GM23338 (cell line): Measurements from ENCODE around the gene IMPA2. TPM values are rescaled to one million over a fixed set of nuclear protein-coding genes. Genes with fewer than 3 reads are reported as not detected.

Experiments used
- ATAC-seq: fragments of 200-7000 bp; cut with Tn5 transposase; 3 replicates; pipeline ENCODE4 v1.9.1; 2020
- DNase-seq: peaks from one replicate; pipeline ENCODE4 v3.0.0-alpha.2; 2015; ENCODE audit warnings: low spot score
- H2AFZ ChIP-seq: fragments of 200-600 bp; sonication (generic); 2 replicates; pipeline ENCODE4 v1.8.0; 2016; ENCODE audit warnings: antibody characterized with exemption, mild to moderate bottlenecking, moderate library complexity
- H3F3A ChIP-seq: fragments of 200-600 bp; sonication (generic); replicated peaks from 2 replicates; pipeline ENCODE4 v1.8.0; 2017; ENCODE audit warnings: antibody characterized with exemption, mixed run types, low read depth
- H3K27ac ChIP-seq: fragments of 200-600 bp; sonication (generic); 2 replicates; pipeline ENCODE4 v1.6.1; 2016; ENCODE audit warnings: low read depth
- H3K27me3 ChIP-seq: fragments of 200-600 bp; sonication (generic); 2 replicates; pipeline ENCODE4 v1.8.0; 2016; ENCODE audit warnings: mild to moderate bottlenecking, mixed run types, moderate library complexity; ENCODE audit not compliant: insufficient read depth
- H3K36me3 ChIP-seq: fragments of 200-600 bp; sonication (generic); 2 replicates; pipeline ENCODE4 v1.8.0; 2016; ENCODE audit warnings: mild to moderate bottlenecking; ENCODE audit not compliant: insufficient read depth
- H3K4me1 ChIP-seq: fragments of 200-600 bp; sonication (generic); 2 replicates; pipeline ENCODE4 v1.8.0; 2016; ENCODE audit warnings: mild to moderate bottlenecking, moderate library complexity; ENCODE audit not compliant: insufficient read depth
- H3K4me2 ChIP-seq: fragments of 200-600 bp; sonication (generic); 2 replicates; pipeline ENCODE4 v1.7.1; 2017; ENCODE audit warnings: mixed run types
- H3K4me3 ChIP-seq: fragments of 200-600 bp; sonication (generic); 2 replicates; pipeline ENCODE4 v1.6.1; 2016; ENCODE audit warnings: mixed run types
- H3K79me2 ChIP-seq: fragments of 200-600 bp; sonication (generic); replicated peaks from 2 replicates; pipeline ENCODE4 v1.8.0; 2017; ENCODE audit warnings: mild to moderate bottlenecking; ENCODE audit not compliant: insufficient read depth
- H3K9me2 ChIP-seq: fragments of 200-600 bp; sonication (generic); 2 replicates; pipeline ENCODE4 v1.8.0; 2017; ENCODE audit not compliant: insufficient read depth
- H4K20me1 ChIP-seq: fragments of 200-600 bp; sonication (generic); replicated peaks from 2 replicates; pipeline ENCODE4 v1.8.0; 2017; ENCODE audit warnings: mild to moderate bottlenecking; ENCODE audit not compliant: insufficient read depth
- H3K27ac Mint-ChIP-seq: 2 replicates; pipeline ENCODE4 v1.8.0; 2020; ENCODE audit warnings: inconsistent platforms, mild to moderate bottlenecking, moderate library complexity, mixed read lengths
- H3K27me3 Mint-ChIP-seq: 3 replicates; pipeline ENCODE4 v1.8.0; 2022; ENCODE audit warnings: low read depth, mild to moderate bottlenecking, moderate library complexity, mixed read lengths, inconsistent platforms; ENCODE audit not compliant: insufficient read depth, poor library complexity
- H3K36me3 Mint-ChIP-seq: 3 replicates; pipeline ENCODE4 v1.8.0; 2021; ENCODE audit warnings: low read depth, mild to moderate bottlenecking, inconsistent platforms, moderate library complexity, mixed read lengths
- H3K4me1 Mint-ChIP-seq: 3 replicates; pipeline ENCODE4 v1.8.0; 2020; ENCODE audit warnings: mild to moderate bottlenecking, inconsistent platforms, mixed read lengths
- H3K4me3 Mint-ChIP-seq: 3 replicates; pipeline ENCODE4 v1.8.0; 2021; ENCODE audit warnings: moderate library complexity, mild to moderate bottlenecking, inconsistent platforms, mixed read lengths
- H3K9me3 Mint-ChIP-seq: 3 replicates; pipeline ENCODE4 v1.8.0; 2020; ENCODE audit warnings: moderate library complexity, mild to moderate bottlenecking, inconsistent platforms, mixed read lengths
- CREB1 ChIP-seq: fragments of 250-450 bp; sonication (Bioruptor Pico); IDR thresholded peaks from 2 replicates; pipeline ENCODE4 v1.5.0; 2020; ENCODE audit warnings: low read depth, mild to moderate bottlenecking, moderate library complexity
- EZH2 ChIP-seq: fragments of 200-600 bp; sonication (generic); IDR thresholded peaks from one replicate; pipeline ENCODE4 v1.8.0; 2017; ENCODE audit warnings: antibody characterized with exemption, mild to moderate bottlenecking, low read depth; ENCODE audit not compliant: unreplicated experiment
- EZH2phosphoT487 ChIP-seq: fragments of 200-600 bp; sonication (generic); IDR thresholded peaks from one replicate; pipeline ENCODE4 v1.8.1; 2018; ENCODE audit warnings: antibody characterized with exemption; ENCODE audit not compliant: unreplicated experiment
- JUNB ChIP-seq: IDR thresholded peaks from one replicate; pipeline ENCODE4 v1.6.1; 2016; ENCODE audit warnings: antibody characterized with exemption; ENCODE audit not compliant: unreplicated experiment
- NANOG ChIP-seq: IDR thresholded peaks from 2 replicates; pipeline ENCODE4 v1.6.1; 2016; ENCODE audit warnings: antibody characterized with exemption, borderline replicate concordance
- POLR2AphosphoS5 ChIP-seq: IDR thresholded peaks from 2 replicates; pipeline ENCODE4 v1.6.1; 2016; ENCODE audit warnings: antibody characterized with exemption, low read depth
- STAT1 ChIP-seq: IDR thresholded peaks from one replicate; pipeline ENCODE4 v1.6.1; 2016; ENCODE audit warnings: antibody characterized with exemption; ENCODE audit not compliant: unreplicated experiment
- ZNF114 ChIP-seq: fragments of 250-450 bp; sonication (Bioruptor Pico); IDR thresholded peaks from 2 replicates; pipeline ENCODE4 v1.5.0; 2020; ENCODE audit warnings: mild to moderate bottlenecking, moderate library complexity
- ZNF331 ChIP-seq: fragments of 250-450 bp; sonication (Bioruptor Pico); IDR thresholded peaks from 2 replicates; pipeline ENCODE4 v1.5.0; 2020; ENCODE audit warnings: low read depth, mild to moderate bottlenecking, moderate library complexity
- long read RNA-seq: library from polyadenylated mRNA; unstranded; transcript quantifications from one replicate; pipeline ENCODE4 v2.0.0, GENCODE V29; 2020; ENCODE audit not compliant: unreplicated experiment
- polyA plus RNA-seq: library from polyadenylated mRNA; unstranded; fragments of >200 nt; fragmentation: Nextera tagmentation; extraction: Ambion mirVana; gene quantifications from 2 replicates; pipeline ENCODE4 v1.2.1, GENCODE V29; 2016
- total RNA-seq: library from RNA; depleted of rRNA; stranded (reverse); fragments of >200 nt; shearing (Covaris generic); gene quantifications from 2 replicates; pipeline ENCODE4 v1.2.3, GENCODE V29; 2014; rRNA removed
- TF ChIP-seq, protein P1 (sequence below): fragments of 250-450 bp; sonication (Bioruptor Pico); IDR thresholded peaks from 2 replicates; pipeline ENCODE4 v1.5.0; 2020; ENCODE audit warnings: mild to moderate bottlenecking, moderate library complexity
- TF ChIP-seq, protein P2 (sequence below): IDR thresholded peaks from one replicate; pipeline ENCODE4 v1.6.1; 2018; ENCODE audit warnings: antibody characterized with exemption; ENCODE audit not compliant: unreplicated experiment
- TF ChIP-seq, protein P3 (sequence below): IDR thresholded peaks from 2 replicates; pipeline ENCODE4 v1.6.1; 2016; ENCODE audit warnings: antibody characterized with exemption
- TF ChIP-seq, protein P4 (sequence below), 2 experiments: fragments of 200-600 bp in 1 of 2; sonication (generic) in 1 of 2; conservative IDR thresholded peaks; 2 replicates each; pipeline versions ENCODE4 v1.5.1 to v1.6.1; 2016 to 2017; ENCODE audit warnings: antibody characterized with exemption in 2 of 2, low read depth in 2 of 2, mild to moderate bottlenecking in 2 of 2, moderate library complexity in 1 of 2

IMPA2 gene
- 91.8 and 122 TPM in 2 replicates for total RNA-seq
- polyA plus RNA-seq, result 45.0 and 50.4 TPM in 2 replicates
- long read RNA-seq, transcript IMPA2-201 (8 exons, 1,534 nt), result major isoform, 34 of 37 reads
- long read RNA-seq, partial matches to known transcripts, result 1 of 37 reads
- long read RNA-seq, other reads (novel, unspliced or antisense), result 1 of 37 reads

DNA sequence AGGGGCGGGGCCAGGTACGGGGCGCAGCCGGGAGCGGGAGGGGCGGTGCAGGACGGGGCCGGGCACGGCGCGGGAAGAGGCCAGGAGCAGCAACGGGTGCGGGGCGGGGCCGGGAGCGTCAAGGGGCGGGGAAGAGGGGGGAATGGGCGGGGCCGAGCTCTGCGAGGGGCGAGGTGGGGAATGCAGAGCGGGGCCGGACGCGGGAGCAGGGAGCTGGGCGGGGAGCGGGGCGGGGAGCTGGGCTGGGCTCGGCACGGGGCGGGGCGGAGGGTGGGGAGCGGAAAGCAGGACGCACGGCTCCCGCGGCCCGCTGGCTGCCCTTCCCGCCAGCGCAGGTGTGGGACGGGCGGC is at the start of gene IMPA2:
Gene IMPA2 (plus strand): TSS at position 316 of the 351 bp plus-strand sequence. CDS start 163 bp downstream, outside the sequence.
- Histone ChIP-seq H4K20me1 (peaks cover 22% of the 10 kb centered on the region), H3K9me2 (no peaks in the 10 kb centered on the region), H3K27ac (peak within 1 kb of the TSS; percentile 96), H3K4me1 (peaks cover 36% of the 10 kb centered on the region), H2AFZ (peak within 1 kb of the TSS; percentile 78; the same call in 1 of the 2 replicates), H3K4me2 (peak within 1 kb of the TSS; percentile 91), H3F3A (peaks cover 10% of the 10 kb centered on the region; the same call in 1 of the 2 replicates), H3K36me3 (no peaks in the 10 kb centered on the region), H3K27me3 (no peaks in the 10 kb centered on the region), H3K79me2 (peaks cover 42% of the 10 kb centered on the region), H3K4me3 (peak within 1 kb of the TSS; percentile 85)
- H3K27me3 Mint-ChIP-seq, result peaks cover 20% of the 10 kb centered on the region
- TF ChIP-seq, protein P1, sequence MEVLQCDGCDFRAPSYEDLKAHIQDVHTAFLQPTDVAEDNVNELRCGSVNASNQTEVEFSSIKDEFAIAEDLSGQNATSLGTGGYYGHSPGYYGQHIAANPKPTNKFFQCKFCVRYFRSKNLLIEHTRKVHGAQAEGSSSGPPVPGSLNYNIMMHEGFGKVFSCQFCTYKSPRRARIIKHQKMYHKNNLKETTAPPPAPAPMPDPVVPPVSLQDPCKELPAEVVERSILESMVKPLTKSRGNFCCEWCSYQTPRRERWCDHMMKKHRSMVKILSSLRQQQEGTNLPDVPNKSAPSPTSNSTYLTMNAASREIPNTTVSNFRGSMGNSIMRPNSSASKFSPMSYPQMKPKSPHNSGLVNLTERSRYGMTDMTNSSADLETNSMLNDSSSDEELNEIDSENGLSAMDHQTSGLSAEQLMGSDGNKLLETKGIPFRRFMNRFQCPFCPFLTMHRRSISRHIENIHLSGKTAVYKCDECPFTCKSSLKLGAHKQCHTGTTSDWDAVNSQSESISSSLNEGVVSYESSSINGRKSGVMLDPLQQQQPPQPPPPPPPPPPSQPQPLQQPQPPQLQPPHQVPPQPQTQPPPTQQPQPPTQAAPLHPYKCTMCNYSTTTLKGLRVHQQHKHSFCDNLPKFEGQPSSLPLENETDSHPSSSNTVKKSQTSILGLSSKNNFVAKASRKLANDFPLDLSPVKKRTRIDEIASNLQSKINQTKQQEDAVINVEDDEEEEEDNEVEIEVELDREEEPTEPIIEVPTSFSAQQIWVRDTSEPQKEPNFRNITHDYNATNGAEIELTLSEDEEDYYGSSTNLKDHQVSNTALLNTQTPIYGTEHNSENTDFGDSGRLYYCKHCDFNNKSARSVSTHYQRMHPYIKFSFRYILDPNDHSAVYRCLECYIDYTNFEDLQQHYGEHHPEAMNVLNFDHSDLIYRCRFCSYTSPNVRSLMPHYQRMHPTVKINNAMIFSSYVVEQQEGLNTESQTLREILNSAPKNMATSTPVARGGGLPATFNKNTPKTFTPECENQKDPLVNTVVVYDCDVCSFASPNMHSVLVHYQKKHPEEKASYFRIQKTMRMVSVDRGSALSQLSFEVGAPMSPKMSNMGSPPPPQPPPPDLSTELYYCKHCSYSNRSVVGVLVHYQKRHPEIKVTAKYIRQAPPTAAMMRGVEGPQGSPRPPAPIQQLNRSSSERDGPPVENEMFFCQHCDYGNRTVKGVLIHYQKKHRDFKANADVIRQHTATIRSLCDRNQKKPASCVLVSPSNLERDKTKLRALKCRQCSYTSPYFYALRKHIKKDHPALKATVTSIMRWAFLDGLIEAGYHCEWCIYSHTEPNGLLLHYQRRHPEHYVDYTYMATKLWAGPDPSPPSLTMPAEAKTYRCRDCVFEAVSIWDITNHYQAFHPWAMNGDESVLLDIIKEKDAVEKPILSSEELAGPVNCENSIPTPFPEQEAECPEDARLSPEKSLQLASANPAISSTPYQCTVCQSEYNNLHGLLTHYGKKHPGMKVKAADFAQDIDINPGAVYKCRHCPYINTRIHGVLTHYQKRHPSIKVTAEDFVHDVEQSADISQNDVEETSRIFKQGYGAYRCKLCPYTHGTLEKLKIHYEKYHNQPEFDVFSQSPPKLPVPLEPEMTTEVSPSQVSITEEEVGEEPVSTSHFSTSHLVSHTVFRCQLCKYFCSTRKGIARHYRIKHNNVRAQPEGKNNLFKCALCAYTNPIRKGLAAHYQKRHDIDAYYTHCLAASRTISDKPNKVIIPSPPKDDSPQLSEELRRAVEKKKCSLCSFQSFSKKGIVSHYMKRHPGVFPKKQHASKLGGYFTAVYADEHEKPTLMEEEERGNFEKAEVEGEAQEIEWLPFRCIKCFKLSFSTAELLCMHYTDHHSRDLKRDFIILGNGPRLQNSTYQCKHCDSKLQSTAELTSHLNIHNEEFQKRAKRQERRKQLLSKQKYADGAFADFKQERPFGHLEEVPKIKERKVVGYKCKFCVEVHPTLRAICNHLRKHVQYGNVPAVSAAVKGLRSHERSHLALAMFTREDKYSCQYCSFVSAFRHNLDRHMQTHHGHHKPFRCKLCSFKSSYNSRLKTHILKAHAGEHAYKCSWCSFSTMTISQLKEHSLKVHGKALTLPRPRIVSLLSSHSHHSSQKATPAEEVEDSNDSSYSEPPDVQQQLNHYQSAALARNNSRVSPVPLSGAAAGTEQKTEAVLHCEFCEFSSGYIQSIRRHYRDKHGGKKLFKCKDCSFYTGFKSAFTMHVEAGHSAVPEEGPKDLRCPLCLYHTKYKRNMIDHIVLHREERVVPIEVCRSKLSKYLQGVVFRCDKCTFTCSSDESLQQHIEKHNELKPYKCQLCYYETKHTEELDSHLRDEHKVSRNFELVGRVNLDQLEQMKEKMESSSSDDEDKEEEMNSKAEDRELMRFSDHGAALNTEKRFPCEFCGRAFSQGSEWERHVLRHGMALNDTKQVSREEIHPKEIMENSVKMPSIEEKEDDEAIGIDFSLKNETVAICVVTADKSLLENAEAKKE (CRISPR knock-in tag), result no peak
- no peak for TF ChIP-seq ZNF114
- TF ChIP-seq JUNB, result no peak
- TF ChIP-seq CREB1 (CRISPR knock-in tag), result no peak
- TF ChIP-seq EZH2phosphoT487, result no peak
- TF ChIP-seq ZNF331 (CRISPR knock-in tag), result no peak
- TF ChIP-seq, protein P2, sequence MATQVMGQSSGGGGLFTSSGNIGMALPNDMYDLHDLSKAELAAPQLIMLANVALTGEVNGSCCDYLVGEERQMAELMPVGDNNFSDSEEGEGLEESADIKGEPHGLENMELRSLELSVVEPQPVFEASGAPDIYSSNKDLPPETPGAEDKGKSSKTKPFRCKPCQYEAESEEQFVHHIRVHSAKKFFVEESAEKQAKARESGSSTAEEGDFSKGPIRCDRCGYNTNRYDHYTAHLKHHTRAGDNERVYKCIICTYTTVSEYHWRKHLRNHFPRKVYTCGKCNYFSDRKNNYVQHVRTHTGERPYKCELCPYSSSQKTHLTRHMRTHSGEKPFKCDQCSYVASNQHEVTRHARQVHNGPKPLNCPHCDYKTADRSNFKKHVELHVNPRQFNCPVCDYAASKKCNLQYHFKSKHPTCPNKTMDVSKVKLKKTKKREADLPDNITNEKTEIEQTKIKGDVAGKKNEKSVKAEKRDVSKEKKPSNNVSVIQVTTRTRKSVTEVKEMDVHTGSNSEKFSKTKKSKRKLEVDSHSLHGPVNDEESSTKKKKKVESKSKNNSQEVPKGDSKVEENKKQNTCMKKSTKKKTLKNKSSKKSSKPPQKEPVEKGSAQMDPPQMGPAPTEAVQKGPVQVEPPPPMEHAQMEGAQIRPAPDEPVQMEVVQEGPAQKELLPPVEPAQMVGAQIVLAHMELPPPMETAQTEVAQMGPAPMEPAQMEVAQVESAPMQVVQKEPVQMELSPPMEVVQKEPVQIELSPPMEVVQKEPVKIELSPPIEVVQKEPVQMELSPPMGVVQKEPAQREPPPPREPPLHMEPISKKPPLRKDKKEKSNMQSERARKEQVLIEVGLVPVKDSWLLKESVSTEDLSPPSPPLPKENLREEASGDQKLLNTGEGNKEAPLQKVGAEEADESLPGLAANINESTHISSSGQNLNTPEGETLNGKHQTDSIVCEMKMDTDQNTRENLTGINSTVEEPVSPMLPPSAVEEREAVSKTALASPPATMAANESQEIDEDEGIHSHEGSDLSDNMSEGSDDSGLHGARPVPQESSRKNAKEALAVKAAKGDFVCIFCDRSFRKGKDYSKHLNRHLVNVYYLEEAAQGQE, result no peak
- TF ChIP-seq EZH2, result no peak
- no peak for TF ChIP-seq NANOG
- no peak for TF ChIP-seq STAT1
- TF ChIP-seq, protein P3, sequence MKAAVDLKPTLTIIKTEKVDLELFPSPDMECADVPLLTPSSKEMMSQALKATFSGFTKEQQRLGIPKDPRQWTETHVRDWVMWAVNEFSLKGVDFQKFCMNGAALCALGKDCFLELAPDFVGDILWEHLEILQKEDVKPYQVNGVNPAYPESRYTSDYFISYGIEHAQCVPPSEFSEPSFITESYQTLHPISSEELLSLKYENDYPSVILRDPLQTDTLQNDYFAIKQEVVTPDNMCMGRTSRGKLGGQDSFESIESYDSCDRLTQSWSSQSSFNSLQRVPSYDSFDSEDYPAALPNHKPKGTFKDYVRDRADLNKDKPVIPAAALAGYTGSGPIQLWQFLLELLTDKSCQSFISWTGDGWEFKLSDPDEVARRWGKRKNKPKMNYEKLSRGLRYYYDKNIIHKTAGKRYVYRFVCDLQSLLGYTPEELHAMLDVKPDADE, result no peak
- TF ChIP-seq POLR2AphosphoS5, result no peak; the same call in 1 of the 2 replicates
- TF ChIP-seq, protein P4, sequence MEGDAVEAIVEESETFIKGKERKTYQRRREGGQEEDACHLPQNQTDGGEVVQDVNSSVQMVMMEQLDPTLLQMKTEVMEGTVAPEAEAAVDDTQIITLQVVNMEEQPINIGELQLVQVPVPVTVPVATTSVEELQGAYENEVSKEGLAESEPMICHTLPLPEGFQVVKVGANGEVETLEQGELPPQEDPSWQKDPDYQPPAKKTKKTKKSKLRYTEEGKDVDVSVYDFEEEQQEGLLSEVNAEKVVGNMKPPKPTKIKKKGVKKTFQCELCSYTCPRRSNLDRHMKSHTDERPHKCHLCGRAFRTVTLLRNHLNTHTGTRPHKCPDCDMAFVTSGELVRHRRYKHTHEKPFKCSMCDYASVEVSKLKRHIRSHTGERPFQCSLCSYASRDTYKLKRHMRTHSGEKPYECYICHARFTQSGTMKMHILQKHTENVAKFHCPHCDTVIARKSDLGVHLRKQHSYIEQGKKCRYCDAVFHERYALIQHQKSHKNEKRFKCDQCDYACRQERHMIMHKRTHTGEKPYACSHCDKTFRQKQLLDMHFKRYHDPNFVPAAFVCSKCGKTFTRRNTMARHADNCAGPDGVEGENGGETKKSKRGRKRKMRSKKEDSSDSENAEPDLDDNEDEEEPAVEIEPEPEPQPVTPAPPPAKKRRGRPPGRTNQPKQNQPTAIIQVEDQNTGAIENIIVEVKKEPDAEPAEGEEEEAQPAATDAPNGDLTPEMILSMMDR (conservative IDR thresholded peaks at IDR 0.05; ENCODE audit: low read depth in 2 of 2), result no peak
- peak; percentile 61 for ATAC-seq
- H3K4me3 Mint-ChIP-seq, result peak within 1 kb of the TSS; percentile 96
- H3K4me1 Mint-ChIP-seq, result peaks cover 51% of the 10 kb centered on the region
- H3K36me3 Mint-ChIP-seq, result peaks cover 8% of the 10 kb centered on the region
- DNase-seq, result no peak
- peak within 1 kb of the TSS; percentile 98 for H3K27ac Mint-ChIP-seq
- H3K9me3 Mint-ChIP-seq, result 0 out of 3 replicates have a peak, but pooled peaks cover 4% of the 10 kb centered on the region
